Colonic mucosa (tissue), 4 donors: ENCODE measurements around the gene WDR77. TPM values are rescaled to one million over a fixed set of nuclear protein-coding genes. Genes with fewer than 3 reads are reported as not detected.

Source experiments
- DNase-seq: peaks from one replicate; pipeline ENCODE4 v3.0.0-alpha.2; 2020
- H3K27ac ChIP-seq: fragments of 200-600 bp; one replicate; pipeline ENCODE4 v1.8.0; 2021
- H3K27me3 ChIP-seq: fragments of 200-600 bp; one replicate; pipeline ENCODE4 v1.8.0; 2021
- H3K36me3 ChIP-seq: fragments of 200-600 bp; one replicate; pipeline ENCODE4 v1.8.0; 2021
- H3K4me1 ChIP-seq: fragments of 200-600 bp; one replicate; pipeline ENCODE4 v1.8.0; 2021; ENCODE audit warnings: mild to moderate bottlenecking
- H3K4me3 ChIP-seq: fragments of 200-600 bp; one replicate; pipeline ENCODE4 v1.8.0; 2021
- H3K9ac ChIP-seq, 2 donors: one replicate each; pipeline ENCODE4 v1.7.0; 2013; ENCODE audit warnings: control low read depth in 2 of 2, low read depth in 2 of 2, low read length in 2 of 2
- H3K9me3 ChIP-seq: fragments of 200-600 bp; one replicate; pipeline ENCODE4 v1.8.0; 2021
- intact Hi-C: fragments of 100-400 bp; cut with DNase I; formaldehyde crosslinking; loops from one replicate; pipeline ENCODE4 v1.14.1; 2022
- total RNA-seq, 2 donors: library from RNA; stranded (reverse); fragmentation: NEBNext Ultra II Directional in 1 of 2; extraction: Animal tissue kit (Norgen Biotek cat#: 25700) in 1 of 2; gene quantifications; one replicate each; pipeline ENCODE4 v1.2.1, GENCODE V29; 2021
- TF ChIP-seq, protein P1 (sequence below): fragments of 200-600 bp; IDR thresholded peaks from one replicate; pipeline ENCODE4 v1.8.0; 2022; ENCODE audit warnings: antibody characterized with exemption, mild to moderate bottlenecking
- donor health status: healthy.
- donor health status: DM: no; HTN: no; CAD: no.
- donor health status: DM: no; HTN: no; CAD: no.

WDR77 gene
- total RNA-seq, 2 donors from 2014 or later: 19.9 to 42.0 TPM

DNA sequence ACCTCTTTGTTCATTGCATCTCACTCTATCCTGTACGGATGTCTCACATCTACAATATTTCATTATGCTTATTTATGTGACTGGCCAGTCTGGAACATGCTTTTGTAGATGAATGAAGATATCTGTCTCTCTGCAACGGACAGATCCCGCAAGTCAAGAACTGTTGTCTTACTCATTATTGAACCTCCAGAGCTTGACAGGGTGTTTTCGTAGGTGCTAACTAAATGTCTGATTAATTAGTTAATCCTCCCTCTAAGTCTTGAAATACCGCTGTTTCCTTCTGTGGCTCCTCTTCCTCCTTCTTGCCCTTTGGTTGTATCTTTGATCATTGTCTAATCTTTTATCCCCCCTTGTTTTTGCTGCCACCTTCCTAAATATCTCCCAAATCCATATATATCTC is 21.5 kb upstream of the WDR77 start:
- H3K27me3 ChIP-seq: no peaks in the 10 kb centered on the region
- no peak overlapping the region for H3K9ac ChIP-seq
- H3K4me1 ChIP-seq: no peaks in the 10 kb centered on the region
- H3K9me3 ChIP-seq: no peaks in the 10 kb centered on the region
- TF ChIP-seq, protein P1, sequence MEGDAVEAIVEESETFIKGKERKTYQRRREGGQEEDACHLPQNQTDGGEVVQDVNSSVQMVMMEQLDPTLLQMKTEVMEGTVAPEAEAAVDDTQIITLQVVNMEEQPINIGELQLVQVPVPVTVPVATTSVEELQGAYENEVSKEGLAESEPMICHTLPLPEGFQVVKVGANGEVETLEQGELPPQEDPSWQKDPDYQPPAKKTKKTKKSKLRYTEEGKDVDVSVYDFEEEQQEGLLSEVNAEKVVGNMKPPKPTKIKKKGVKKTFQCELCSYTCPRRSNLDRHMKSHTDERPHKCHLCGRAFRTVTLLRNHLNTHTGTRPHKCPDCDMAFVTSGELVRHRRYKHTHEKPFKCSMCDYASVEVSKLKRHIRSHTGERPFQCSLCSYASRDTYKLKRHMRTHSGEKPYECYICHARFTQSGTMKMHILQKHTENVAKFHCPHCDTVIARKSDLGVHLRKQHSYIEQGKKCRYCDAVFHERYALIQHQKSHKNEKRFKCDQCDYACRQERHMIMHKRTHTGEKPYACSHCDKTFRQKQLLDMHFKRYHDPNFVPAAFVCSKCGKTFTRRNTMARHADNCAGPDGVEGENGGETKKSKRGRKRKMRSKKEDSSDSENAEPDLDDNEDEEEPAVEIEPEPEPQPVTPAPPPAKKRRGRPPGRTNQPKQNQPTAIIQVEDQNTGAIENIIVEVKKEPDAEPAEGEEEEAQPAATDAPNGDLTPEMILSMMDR: no peak
- DNase-seq: no peak
- intact Hi-C loops: no loop called here
- H3K36me3 ChIP-seq: no peaks in the 10 kb centered on the region
- H3K27ac ChIP-seq: peak overlapping the region; percentile 31
- no peak overlapping the region for H3K4me3 ChIP-seq

DNA sequence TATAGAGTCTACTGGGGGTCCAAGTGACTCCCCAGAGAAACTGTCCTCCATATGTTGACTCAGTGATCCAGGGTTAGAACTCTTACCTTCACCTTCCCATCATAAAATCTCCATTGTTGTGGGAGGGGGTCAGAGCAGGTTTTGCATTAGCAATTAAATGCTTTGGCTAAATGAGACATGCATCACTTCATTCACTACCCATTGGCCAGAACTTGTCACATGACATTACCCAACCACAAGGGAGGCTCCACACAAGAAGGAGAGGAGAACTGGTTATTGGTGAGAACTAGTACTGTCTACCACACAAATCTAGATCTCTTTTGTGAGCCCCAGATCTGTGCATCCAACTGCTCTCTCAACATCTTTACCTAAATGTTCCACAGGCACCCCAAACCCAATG is 20.5 kb upstream of the WDR77 start:
- no peak overlapping the region for H3K9ac ChIP-seq
- no peak overlapping the region for H3K4me3 ChIP-seq
- no peaks in the 10 kb centered on the region for H3K4me1 ChIP-seq
- H3K9me3 ChIP-seq: no peaks in the 10 kb centered on the region
- H3K27ac ChIP-seq: no peak overlapping the region
- intact Hi-C loops: no loop called here
- DNase-seq: no peak
- TF ChIP-seq, protein P1: no peak
- H3K27me3 ChIP-seq: no peaks in the 10 kb centered on the region
- no peaks in the 10 kb centered on the region for H3K36me3 ChIP-seq

DNA sequence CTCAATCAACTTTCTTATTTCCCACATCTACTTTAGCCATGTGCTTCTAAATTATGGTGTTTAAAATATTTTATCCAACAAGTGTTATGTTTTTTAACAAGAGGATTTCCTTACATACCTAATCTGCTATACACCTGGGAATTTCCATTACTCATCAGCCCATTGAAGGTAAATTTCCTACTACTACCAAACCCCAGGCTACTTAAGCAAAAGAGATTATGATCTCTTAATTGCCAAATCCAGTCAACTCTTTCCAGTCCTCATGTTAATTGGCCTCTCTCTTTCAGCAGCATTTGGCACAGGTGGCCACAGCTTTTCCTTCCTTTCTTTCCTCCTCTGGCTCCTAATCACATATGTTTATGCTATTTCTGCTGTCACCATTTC is 19.7 kb upstream of the WDR77 start:
- Histone ChIP-seq H3K4me1 (no peaks in the 10 kb centered on the region), H3K36me3 (no peaks in the 10 kb centered on the region), H3K27me3 (no peaks in the 10 kb centered on the region), H3K27ac (no peak overlapping the region), H3K9me3 (no peaks in the 10 kb centered on the region), H3K9ac (no peak overlapping the region), H3K4me3 (no peak overlapping the region)
- no peak for DNase-seq
- intact Hi-C loops: no loop called here
- TF ChIP-seq, protein P1: no peak

DNA sequence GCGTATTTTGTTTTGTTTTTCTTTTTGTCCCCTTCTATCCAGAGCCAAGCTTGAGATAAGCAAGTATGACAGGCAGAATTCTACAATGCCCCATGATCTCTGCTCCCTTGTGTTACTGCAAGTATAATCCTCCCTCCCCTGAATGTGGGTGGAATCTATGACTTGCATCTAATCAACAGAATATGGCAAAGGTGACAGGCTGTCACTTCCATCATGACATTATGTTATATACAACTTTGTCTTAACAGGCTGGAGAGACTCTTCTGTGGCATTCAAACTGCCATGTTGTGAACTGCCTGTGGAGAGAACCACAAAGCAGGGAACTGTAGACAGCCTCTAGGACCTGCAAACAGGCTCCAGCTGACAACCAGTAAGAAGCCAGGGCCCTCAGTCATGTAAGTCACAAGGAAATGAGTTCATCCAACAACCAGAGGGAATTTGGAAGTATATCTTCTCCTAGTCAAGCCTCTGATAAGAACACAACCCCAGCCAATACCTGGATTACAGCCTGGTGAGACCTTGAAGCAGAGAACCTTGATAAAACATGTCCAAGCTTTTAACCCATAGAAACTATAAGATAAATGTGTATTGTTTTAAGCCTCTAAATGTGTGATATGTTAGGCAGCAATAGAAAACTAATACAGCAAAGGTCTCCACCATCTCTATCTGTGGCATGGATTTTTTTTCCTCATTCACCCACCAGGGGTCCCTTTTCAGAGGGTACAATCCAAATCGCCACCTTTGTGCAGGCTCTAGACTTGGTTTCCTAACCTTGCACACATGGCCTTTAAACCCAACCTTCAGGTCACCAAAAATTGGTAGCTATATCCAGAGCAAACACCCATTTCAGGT is 19.0 kb upstream of the WDR77 start:
- no peaks in the 10 kb centered on the region for H3K36me3 ChIP-seq

DNA sequence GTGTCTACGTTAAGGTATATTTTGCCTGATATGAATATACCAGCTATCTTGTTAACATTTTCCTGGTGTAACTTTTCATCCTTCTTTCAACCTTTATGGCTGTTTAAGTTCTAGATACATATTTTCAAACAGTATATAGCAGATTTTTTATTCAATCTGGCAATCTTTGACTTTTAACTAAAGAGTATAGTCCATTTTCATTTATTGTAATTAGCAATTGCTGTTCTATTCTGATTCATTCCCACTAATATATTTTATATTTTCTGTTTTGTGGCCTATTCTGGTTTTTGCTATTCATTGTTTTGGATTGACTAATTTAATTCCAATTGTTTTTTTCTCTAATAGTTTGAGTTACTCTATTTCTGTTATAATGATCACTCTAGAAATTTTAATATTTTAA is 17.4 kb upstream of the WDR77 start:
- Histone ChIP-seq H3K9me3 (no peaks in the 10 kb centered on the region), H3K36me3 (no peaks in the 10 kb centered on the region), H3K4me1 (no peaks in the 10 kb centered on the region), H3K4me3 (no peak overlapping the region), H3K27ac (no peak overlapping the region), H3K9ac (no peak overlapping the region), H3K27me3 (no peaks in the 10 kb centered on the region)
- intact Hi-C loops: no loop called here
- TF ChIP-seq, protein P1: no peak
- no peak for DNase-seq

More for the DNA sequence above, 19.0 kb upstream of the WDR77 start:
- no peak overlapping the region for H3K27ac ChIP-seq
- DNase-seq: no peak
- no peak overlapping the region for H3K4me3 ChIP-seq
- no peaks in the 10 kb centered on the region for H3K27me3 ChIP-seq
- intact Hi-C loops: no loop called here
- no peaks in the 10 kb centered on the region for H3K4me1 ChIP-seq
- TF ChIP-seq, protein P1: no peak
- no peaks in the 10 kb centered on the region for H3K9me3 ChIP-seq
- no peak overlapping the region for H3K9ac ChIP-seq
